Natural killer cell (primary cell): ENCODE results near the gene VEGFA. TPM values are rescaled to one million over a fixed set of nuclear protein-coding genes. Genes with fewer than 3 reads are reported as not detected.

Experiments
- ATAC-seq, 3 donors: fragments of 150-1000 bp in 2 of 3; fragments of 200-7000 bp in 1 of 3; cut with Tn5 transposase; 1 replicate in 1 of 3; 2 replicates in 2 of 3; pipeline ENCODE4 v1.10.0; 2021; ENCODE audit warnings: mild to moderate bottlenecking in 2 of 3, moderate library complexity in 2 of 3
- DNase-seq, 2 donors: peaks; one replicate each; pipeline versions ENCODE4 v3.0.0 to v3.0.0-alpha.2; 2013 to 2021; ENCODE audit warnings: mixed read lengths in 1 of 2
- H3K27ac ChIP-seq: one replicate; pipeline ENCODE4 v1.5.1; 2013; ENCODE audit warnings: mild to moderate bottlenecking, low read length
- H3K27me3 ChIP-seq: one replicate; pipeline ENCODE4 v1.6.1; 2013; ENCODE audit warnings: low read length; ENCODE audit not compliant: control insufficient read depth, insufficient read depth
- H3K36me3 ChIP-seq: one replicate; pipeline ENCODE4 v1.6.1; 2013; ENCODE audit warnings: low read length; ENCODE audit not compliant: control insufficient read depth, insufficient read depth
- H3K4me1 ChIP-seq: one replicate; pipeline ENCODE4 v1.6.1; 2013; ENCODE audit warnings: low read length; ENCODE audit not compliant: control insufficient read depth, insufficient read depth
- H3K4me3 ChIP-seq: one replicate; pipeline ENCODE4 v1.5.1; 2013; ENCODE audit warnings: low read length
- H3K9me3 ChIP-seq: one replicate; pipeline ENCODE4 v1.6.1; 2013; ENCODE audit warnings: low read length; ENCODE audit not compliant: control insufficient read depth, insufficient read depth
- H3K27ac Mint-ChIP-seq, 2 donors: one replicate each; pipeline ENCODE4 v1.8.0; 2022; ENCODE audit warnings: mild to moderate bottlenecking in 2 of 2, mixed read lengths in 2 of 2, moderate library complexity in 1 of 2
- H3K27me3 Mint-ChIP-seq, 2 donors: one replicate each; pipeline ENCODE4 v1.8.0; 2022; ENCODE audit warnings: low read depth in 2 of 2, mixed read lengths in 2 of 2
- H3K36me3 Mint-ChIP-seq: one replicate; pipeline ENCODE4 v1.8.0; 2022; ENCODE audit warnings: mixed read lengths
- H3K4me1 Mint-ChIP-seq, 2 donors: one replicate each; pipeline ENCODE4 v1.8.0; 2022; ENCODE audit warnings: mixed read lengths in 2 of 2
- H3K4me3 Mint-ChIP-seq: one replicate; pipeline ENCODE4 v1.8.0; 2022; ENCODE audit warnings: mild to moderate bottlenecking, moderate library complexity, mixed read lengths
- H3K9me3 Mint-ChIP-seq, 2 donors: one replicate each; pipeline ENCODE4 v1.8.0; 2022; ENCODE audit warnings: mixed read lengths in 2 of 2
- CTCF ChIP-seq: fragments of 200-600 bp; IDR thresholded peaks from one replicate; pipeline ENCODE4 v1.8.0; 2022; ENCODE audit warnings: antibody characterized with exemption
- WGBS: methylation state at CpG from one replicate; pipeline ENCODE4 v1.1.7; 2013; ENCODE audit warnings: missing lambda C conversion rate; ENCODE audit not compliant: insufficient coverage; 5-methylcytosine and 5-hydroxymethylcytosine counted together
- intact Hi-C: fragments of 100-400 bp; cut with micrococcal nuclease; formaldehyde crosslinking; loops from one replicate; pipeline ENCODE4 v1.14.2; 2022
- total RNA-seq, 4 donors: library from RNA; stranded (reverse); fragments of 120-200 nt in 1 of 4; gene quantifications; one replicate each; pipeline versions ENCODE4 v1.2.3 to v1.2.4, GENCODE V29; 2013 to 2022

The VEGFA gene
- total RNA-seq, 3 donors from 2014 or later (not counting 1 experiment from before 2014, with no cell fraction given): 3.6 to 27.5 (median 3.7) TPM

DNA sequence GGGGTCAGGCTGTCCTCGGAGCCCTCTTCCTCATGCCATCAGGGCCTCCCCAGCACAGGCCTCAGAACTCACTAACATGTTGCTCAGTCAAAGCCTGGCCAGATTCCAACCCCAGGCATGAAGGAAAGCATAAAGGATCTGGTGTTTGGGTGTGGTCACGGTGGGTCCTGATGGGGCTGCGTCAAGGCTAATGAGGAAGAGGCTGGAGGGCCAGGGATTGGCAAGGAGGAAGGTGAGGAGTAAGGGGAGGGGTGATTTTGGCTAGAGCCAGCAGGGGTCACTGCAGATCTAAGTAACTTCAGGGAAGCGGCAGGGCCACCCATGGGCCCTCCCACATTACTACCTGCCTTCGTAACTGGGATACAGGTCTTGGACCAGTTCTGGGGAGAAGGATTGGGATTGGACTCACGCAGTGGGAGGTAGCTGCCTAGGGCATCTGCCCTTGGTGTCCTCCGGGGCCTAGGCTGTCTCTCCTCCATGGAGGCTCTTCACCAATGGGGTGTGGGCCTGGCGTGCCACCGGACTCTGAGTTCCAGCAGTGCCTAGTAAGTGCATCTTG lies 46.2 kb upstream of the VEGFA start:
- peak; percentile 68 to 77 (median 72) for ATAC-seq
- Histone ChIP-seq H3K4me1 (peaks cover 25% of the 10 kb centered on the region), H3K27me3 (no peaks in the 10 kb centered on the region), H3K27ac (no peak overlapping the region), H3K36me3 (no peaks in the 10 kb centered on the region), H3K9me3 (no peaks in the 10 kb centered on the region), H3K4me3 (no peak overlapping the region)
- TF ChIP-seq CTCF: peak; percentile 58
- Mint-ChIP-seq H3K36me3 (no peaks in the 10 kb centered on the region), H3K9me3 (no peaks in the 10 kb centered on the region), H3K27ac (peak overlapping the region in 1 of 2 donors; percentile 82), H3K27me3 (peaks cover 11 to 18% of the 10 kb centered on the region in 2 donors), H3K4me1 (peaks cover 14 to 25% of the 10 kb centered on the region in 2 donors), H3K4me3 (no peak overlapping the region)
- intact Hi-C loops: loop anchor here (1.0 to 2.0 kb wide), 4 partner anchors 45 to 355 kb away; no protein-coding TSS in a partner anchor
- WGBS: 39% methylated on average over 9 of the region's 9 CpGs
- DNase-seq: peak; percentile 57 to 85

- ATAC-seq (no peak), DNase-seq (no peak)
- Mint-ChIP-seq H3K27ac (peak overlapping the region in 1 of 2 donors; percentile 82), H3K27me3 (peaks cover 15 to 18% of the 10 kb centered on the region in 2 donors), H3K4me1 (peaks cover 14 to 25% of the 10 kb centered on the region in 2 donors), H3K4me3 (no peak overlapping the region), H3K36me3 (no peaks in the 10 kb centered on the region), H3K9me3 (no peaks in the 10 kb centered on the region)
- no peaks in the 10 kb centered on the region for H3K9me3 ChIP-seq
- H3K4me3 ChIP-seq: no peak overlapping the region
- H3K27ac ChIP-seq: no peak overlapping the region
- WGBS: 43% methylated on average over 1 of the region's 2 CpGs
- peaks cover 25% of the 10 kb centered on the region for H3K4me1 ChIP-seq
- TF ChIP-seq CTCF: no peak
- intact Hi-C loops: loop anchor here (1.0 to 2.0 kb wide), 3 partner anchors 44 to 355 kb away; no protein-coding TSS in a partner anchor
- no peaks in the 10 kb centered on the region for H3K27me3 ChIP-seq
- H3K36me3 ChIP-seq: no peaks in the 10 kb centered on the region
Measured at GRCh38 chr6:43724354-43724753, 45.7 kb upstream of the VEGFA start.

DNA sequence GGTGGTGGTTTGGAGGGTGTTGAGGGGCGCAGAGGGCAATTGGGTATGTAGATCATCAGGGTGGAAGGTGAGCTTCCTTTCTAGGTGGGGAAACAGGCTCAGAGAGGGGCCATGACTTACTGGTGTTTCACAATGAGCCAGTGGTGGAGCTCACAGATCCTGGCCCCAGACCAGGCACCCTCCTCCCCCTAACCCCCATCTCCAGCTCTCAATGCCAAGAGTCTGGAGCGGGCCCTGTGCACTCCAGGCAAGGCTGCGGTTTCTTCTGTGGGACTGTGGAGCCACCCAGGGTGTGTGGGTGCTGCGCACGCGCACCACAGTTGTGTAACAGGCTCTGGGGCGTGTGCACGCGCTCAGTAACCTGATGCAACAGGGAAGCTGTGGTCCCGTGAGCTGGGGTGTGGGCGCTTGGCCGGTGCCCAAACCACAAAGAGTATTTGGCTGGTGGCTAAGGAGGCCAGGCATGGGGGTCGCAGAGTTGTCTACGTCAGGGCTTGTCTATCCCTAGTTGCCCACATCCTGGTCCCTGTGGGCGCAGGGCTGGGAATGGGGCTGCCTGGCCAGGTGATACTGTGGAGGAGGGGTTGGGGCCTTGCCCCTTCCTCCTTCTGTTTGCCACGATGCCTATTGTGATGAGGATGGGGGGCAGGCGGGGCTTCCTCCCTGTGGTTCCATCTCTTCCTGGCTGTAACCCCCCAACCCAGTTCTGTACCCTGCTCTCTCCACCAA lies 44.9 kb upstream of the VEGFA start:
- ATAC-seq: peak; percentile 79 to 87 (median 84)
- Histone ChIP-seq H3K27me3 (no peaks in the 10 kb centered on the region), H3K36me3 (no peaks in the 10 kb centered on the region), H3K4me3 (no peak overlapping the region), H3K4me1 (peaks cover 25% of the 10 kb centered on the region), H3K9me3 (peaks cover 4% of the 10 kb centered on the region), H3K27ac (no peak overlapping the region)
- H3K4me3 Mint-ChIP-seq: peak overlapping the region; percentile 62
- peak; percentile 64 to 88 for DNase-seq
- H3K36me3 Mint-ChIP-seq: no peaks in the 10 kb centered on the region
- H3K4me1 Mint-ChIP-seq: peaks cover 14 to 25% of the 10 kb centered on the region in 2 donors
- 0% methylated on average over 16 of the region's 17 CpGs for WGBS
- peak overlapping the region in 1 of 2 donors; percentile 82 for H3K27ac Mint-ChIP-seq
- TF ChIP-seq CTCF: no peak
- peaks cover 11 to 12% of the 10 kb centered on the region in 2 donors for H3K27me3 Mint-ChIP-seq
- intact Hi-C loops: loop anchor here (1.0 to 2.0 kb wide), 3 partner anchors 44 to 354 kb away; no protein-coding TSS in a partner anchor
- no peaks in the 10 kb centered on the region for H3K9me3 Mint-ChIP-seq
